ENCODE data around the gene CTNNA2. TPM values are rescaled to one million over a fixed set of nuclear protein-coding genes. Genes with fewer than 3 reads are reported as not detected.

CTNNA2 gene
- total RNA-seq, 1 experiment from 2014 or later: not detected

DNA sequence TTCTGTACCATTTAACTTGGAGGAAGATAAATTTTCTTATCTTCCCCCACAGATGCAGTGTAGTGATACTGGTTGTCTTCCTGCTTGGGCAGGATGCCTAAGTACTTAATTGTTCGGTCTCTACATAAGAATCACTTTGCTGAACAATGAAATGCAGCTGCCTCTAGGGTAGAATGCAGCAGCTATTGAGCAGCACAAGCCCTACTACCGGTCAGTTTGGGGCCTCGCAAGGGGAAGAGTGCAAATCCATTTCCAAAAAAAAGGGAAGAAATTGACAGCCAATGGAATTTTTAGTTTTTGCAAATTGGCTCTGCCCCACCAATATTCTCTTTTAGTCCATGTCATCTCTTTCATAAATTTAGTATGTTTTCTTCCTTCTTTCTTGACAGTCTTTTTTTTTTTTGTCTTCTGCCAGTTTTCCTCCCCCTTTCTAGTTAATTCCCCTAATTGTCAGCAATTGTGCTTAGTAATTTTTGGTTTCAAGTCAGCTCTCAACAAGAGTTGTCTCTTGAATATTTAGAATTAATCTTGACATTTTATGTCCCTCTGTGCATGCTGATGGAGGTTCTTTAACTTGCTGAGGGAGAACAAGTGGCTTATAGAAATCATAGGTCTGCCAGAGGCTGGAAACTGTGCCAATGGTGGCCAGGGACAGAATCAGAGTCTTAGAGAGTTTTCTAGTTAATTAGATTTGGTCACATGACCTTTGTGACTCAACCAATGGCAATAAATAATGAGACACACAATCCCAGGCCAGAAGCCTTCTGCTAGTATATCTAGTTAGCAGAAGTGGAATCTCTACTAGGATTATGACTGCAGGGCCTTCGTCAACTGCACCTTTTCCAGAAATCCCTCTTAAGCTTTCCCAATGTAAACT, 270.0 kb downstream of the CTNNA2 start:
- POLR2A ChIA-PET (ENCODE audit: unreplicated experiment): no interaction called here
- Histone ChIP-seq H3K9me3 (ENCODE audit: insufficient read depth, low read depth) (no peaks in the 10 kb centered on the region), H2AFZ (no peak overlapping the region), H3K36me3 (ENCODE audit: low read depth) (no peaks in the 10 kb centered on the region), H3K4me3 (no peak overlapping the region), H4K20me1 (ENCODE audit: insufficient read depth) (no peaks in the 10 kb centered on the region), H3K27ac (no peak overlapping the region), H3K79me2 (ENCODE audit: low read depth) (no peaks in the 10 kb centered on the region), H3K4me1 (replicated peaks; ENCODE audit: insufficient read depth) (no peaks in the 10 kb centered on the region), H3F3A (ENCODE audit: insufficient read depth, low read depth) (no peaks in the 10 kb centered on the region), H3K27me3 (ENCODE audit: insufficient read depth, low read depth) (no peaks in the 10 kb centered on the region), H3K4me2 (no peak overlapping the region), H3K9me2 (ENCODE audit: insufficient read depth) (no peaks in the 10 kb centered on the region)
- TF ChIP-seq EZH2 (IDR thresholded peaks at IDR 0.05; ENCODE audit: low read depth): no peak
- TF ChIP-seq, protein P1, sequence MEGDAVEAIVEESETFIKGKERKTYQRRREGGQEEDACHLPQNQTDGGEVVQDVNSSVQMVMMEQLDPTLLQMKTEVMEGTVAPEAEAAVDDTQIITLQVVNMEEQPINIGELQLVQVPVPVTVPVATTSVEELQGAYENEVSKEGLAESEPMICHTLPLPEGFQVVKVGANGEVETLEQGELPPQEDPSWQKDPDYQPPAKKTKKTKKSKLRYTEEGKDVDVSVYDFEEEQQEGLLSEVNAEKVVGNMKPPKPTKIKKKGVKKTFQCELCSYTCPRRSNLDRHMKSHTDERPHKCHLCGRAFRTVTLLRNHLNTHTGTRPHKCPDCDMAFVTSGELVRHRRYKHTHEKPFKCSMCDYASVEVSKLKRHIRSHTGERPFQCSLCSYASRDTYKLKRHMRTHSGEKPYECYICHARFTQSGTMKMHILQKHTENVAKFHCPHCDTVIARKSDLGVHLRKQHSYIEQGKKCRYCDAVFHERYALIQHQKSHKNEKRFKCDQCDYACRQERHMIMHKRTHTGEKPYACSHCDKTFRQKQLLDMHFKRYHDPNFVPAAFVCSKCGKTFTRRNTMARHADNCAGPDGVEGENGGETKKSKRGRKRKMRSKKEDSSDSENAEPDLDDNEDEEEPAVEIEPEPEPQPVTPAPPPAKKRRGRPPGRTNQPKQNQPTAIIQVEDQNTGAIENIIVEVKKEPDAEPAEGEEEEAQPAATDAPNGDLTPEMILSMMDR (conservative IDR thresholded peaks at IDR 0.05): no peak
- no TSS peak for BruUV-seq (replicated peaks)
- DNase-seq: no peak
- intact Hi-C loops (cut with micrococcal nuclease; ENCODE audit: unreplicated experiment): no loop called here
- CTCF ChIA-PET: no interaction called here

DNA sequence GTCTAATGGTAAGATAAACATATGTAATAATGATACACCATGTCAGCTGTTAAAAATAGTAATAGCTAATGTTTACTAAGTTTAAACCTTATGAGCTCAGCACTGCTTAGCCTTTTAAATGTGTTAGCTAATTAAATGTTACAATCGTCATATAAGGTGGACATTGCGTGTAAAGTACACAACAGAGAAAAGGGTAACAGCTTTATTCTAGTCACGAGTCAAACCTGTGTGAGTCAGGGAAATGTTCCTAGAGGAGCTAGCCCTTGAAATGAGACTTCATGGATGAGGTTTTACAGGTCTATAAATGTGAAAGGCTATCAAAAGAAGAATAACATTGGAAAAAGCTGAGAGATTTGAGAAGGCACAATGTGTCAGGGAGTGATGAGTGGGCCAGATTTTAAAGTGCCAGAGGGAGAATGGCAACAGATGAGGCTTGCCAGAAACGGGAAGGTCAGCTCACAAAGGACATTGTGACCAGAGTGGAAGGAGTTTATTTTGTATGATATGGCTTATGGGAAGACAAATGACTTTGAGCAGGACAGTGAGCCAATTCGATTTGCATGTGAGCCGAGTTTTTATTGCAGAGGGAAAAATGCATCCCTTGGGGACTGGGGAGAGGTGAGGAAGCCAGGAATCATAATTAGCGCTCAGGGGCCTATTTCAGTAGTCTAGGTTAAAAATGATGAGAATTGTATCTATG, 276.3 kb downstream of the CTNNA2 start:
- Histone ChIP-seq H3F3A (ENCODE audit: insufficient read depth, low read depth) (no peaks in the 10 kb centered on the region), H3K79me2 (ENCODE audit: low read depth) (no peaks in the 10 kb centered on the region), H2AFZ (no peak overlapping the region), H3K4me1 (replicated peaks; ENCODE audit: insufficient read depth) (no peaks in the 10 kb centered on the region), H3K4me2 (no peak overlapping the region), H3K9me3 (ENCODE audit: insufficient read depth, low read depth) (no peaks in the 10 kb centered on the region), H3K27ac (no peak overlapping the region), H3K9me2 (ENCODE audit: insufficient read depth) (no peaks in the 10 kb centered on the region), H3K27me3 (ENCODE audit: insufficient read depth, low read depth) (no peaks in the 10 kb centered on the region; the same call in 1 of the 2 replicates), H4K20me1 (ENCODE audit: insufficient read depth) (no peaks in the 10 kb centered on the region), H3K4me3 (no peak overlapping the region), H3K36me3 (ENCODE audit: low read depth) (no peaks in the 10 kb centered on the region)
- POLR2A ChIA-PET (ENCODE audit: unreplicated experiment): no interaction called here
- CTCF ChIA-PET: no interaction called here
- TF ChIP-seq EZH2 (IDR thresholded peaks at IDR 0.05; ENCODE audit: low read depth): no peak
- TF ChIP-seq, protein P1 (conservative IDR thresholded peaks at IDR 0.05): no peak
- no peak for DNase-seq
- intact Hi-C loops (cut with micrococcal nuclease; ENCODE audit: unreplicated experiment): no loop called here
- no TSS peak for BruUV-seq (replicated peaks)

DNA sequence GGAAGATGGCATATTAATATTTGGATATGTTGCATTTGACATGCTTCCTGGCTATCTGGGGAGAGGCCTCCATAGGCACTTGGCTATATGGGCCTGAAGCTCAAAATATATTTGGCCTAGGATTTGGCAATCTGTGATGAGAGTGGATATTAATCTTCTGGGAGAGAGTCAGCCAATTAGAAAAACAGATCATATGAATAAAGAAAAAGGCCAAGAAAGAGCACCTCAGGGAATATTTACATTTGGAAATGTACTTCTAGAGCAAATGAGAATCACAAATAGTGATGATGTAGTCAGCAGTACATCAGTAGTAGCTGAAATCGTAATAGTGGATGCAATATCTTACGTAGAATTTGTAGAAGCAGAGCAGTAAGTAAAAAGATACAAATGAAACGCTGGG, 277.0 kb downstream of the CTNNA2 start:
- no TSS peak for BruUV-seq (replicated peaks)
- H3K4me3 ChIP-seq: no peak overlapping the region
- H3K27me3 ChIP-seq (ENCODE audit: insufficient read depth, low read depth): no peaks in the 10 kb centered on the region; the same call in 1 of the 2 replicates
- H3K36me3 ChIP-seq (ENCODE audit: low read depth): no peaks in the 10 kb centered on the region
- H2AFZ ChIP-seq: no peak overlapping the region
- H3K79me2 ChIP-seq (ENCODE audit: low read depth): no peaks in the 10 kb centered on the region
- ChIA-PET CTCF (no interaction called here), POLR2A (ENCODE audit: unreplicated experiment) (no interaction called here)
- no peaks in the 10 kb centered on the region for H3K4me1 ChIP-seq (replicated peaks; ENCODE audit: insufficient read depth)
- H3K9me3 ChIP-seq (ENCODE audit: insufficient read depth, low read depth): no peaks in the 10 kb centered on the region
- H3K27ac ChIP-seq: no peak overlapping the region
- no peak for DNase-seq
- no peak for TF ChIP-seq EZH2 (IDR thresholded peaks at IDR 0.05; ENCODE audit: low read depth)
- TF ChIP-seq, protein P1 (conservative IDR thresholded peaks at IDR 0.05): no peak
- no peaks in the 10 kb centered on the region for H4K20me1 ChIP-seq (ENCODE audit: insufficient read depth)
- H3F3A ChIP-seq (ENCODE audit: insufficient read depth, low read depth): no peaks in the 10 kb centered on the region
- H3K4me2 ChIP-seq: no peak overlapping the region
- intact Hi-C loops (cut with micrococcal nuclease; ENCODE audit: unreplicated experiment): no loop called here
- no peaks in the 10 kb centered on the region for H3K9me2 ChIP-seq (ENCODE audit: insufficient read depth)

Data from PC-9 (cell line).